Measurements from ENCODE around the gene NR2F1-AS1.
"Not testable (repeated sequence)": the region's sequence is repeated elsewhere in the genome, so short reads cannot be mapped to it uniquely, and the experiment has no call there.

NR2F1-AS1 gene

GRCh38 chr5:93512799-93513198 is 68.2 kb downstream of the NR2F1-AS1 start:
- DNase-seq, result no peak

- DNase-seq, result no peak
These were observed 69.6 kb downstream of the NR2F1-AS1 start for GRCh38 chr5:93511445-93511844.

- DNase-seq, result no peak
These were observed 70.2 kb downstream of the NR2F1-AS1 start for GRCh38 chr5:93510626-93511380.

- DNase-seq, result not testable (repeated sequence)
These were observed 75.5 kb downstream of the NR2F1-AS1 start for GRCh38 chr5:93505553-93505952.

- DNase-seq, result no peak
These were observed 77.4 kb downstream of the NR2F1-AS1 start for GRCh38 chr5:93503598-93504067.

- DNase-seq, result no peak
These were observed 83.9 kb downstream of the NR2F1-AS1 start for GRCh38 chr5:93497096-93497495.

- DNase-seq, result no peak
These were observed 101.0 kb downstream of the NR2F1-AS1 start for GRCh38 chr5:93479982-93480509.

- no peak for DNase-seq
These were observed 103.2 kb downstream of the NR2F1-AS1 start for GRCh38 chr5:93477816-93478215.

GRCh38 chr5:93476251-93476742 is 104.7 kb downstream of the NR2F1-AS1 start:
- no peak for DNase-seq

GRCh38 chr5:93462916-93463315 is 118.1 kb downstream of the NR2F1-AS1 start:
- DNase-seq, result no peak

- DNase-seq, result no peak
These were observed 119.3 kb downstream of the NR2F1-AS1 start for GRCh38 chr5:93461756-93462155.

- DNase-seq, result no peak
These were observed 120.7 kb downstream of the NR2F1-AS1 start for GRCh38 chr5:93460286-93460685.

GRCh38 chr5:93456796-93457195 is 124.2 kb downstream of the NR2F1-AS1 start:
- not testable (repeated sequence) for DNase-seq

GRCh38 chr5:93454896-93455295 is 126.1 kb downstream of the NR2F1-AS1 start:
- DNase-seq, result no peak

- DNase-seq, result no peak
These were observed 128.8 kb downstream of the NR2F1-AS1 start for GRCh38 chr5:93452255-93452654.

GRCh38 chr5:93438124-93438523 is 142.9 kb downstream of the NR2F1-AS1 start:
- DNase-seq, result no peak

- DNase-seq, result no peak
These were observed 144.9 kb downstream of the NR2F1-AS1 start for GRCh38 chr5:93436083-93436482.

- no peak for DNase-seq
These were observed 147.6 kb downstream of the NR2F1-AS1 start for GRCh38 chr5:93433422-93433821.

- no peak for DNase-seq
These were observed 149.8 kb downstream of the NR2F1-AS1 start for GRCh38 chr5:93431250-93431649.

- DNase-seq, result no peak
These were observed 150.3 kb downstream of the NR2F1-AS1 start for GRCh38 chr5:93430673-93431199.

- no peak for DNase-seq
These were observed 150.9 kb downstream of the NR2F1-AS1 start for GRCh38 chr5:93430118-93430517.

GRCh38 chr5:93428868-93429267 is 152.2 kb downstream of the NR2F1-AS1 start:
- no peak for DNase-seq

GRCh38 chr5:93427316-93427715 is 153.7 kb downstream of the NR2F1-AS1 start:
- DNase-seq, result no peak

- DNase-seq, result no peak
These were observed 155.9 kb downstream of the NR2F1-AS1 start for GRCh38 chr5:93425096-93425495.

Data from NCI-H774 (cell line).